GM18499 (cell line): ENCODE data around the gene LACC1.

Experiments
- ATAC-seq: cut with Tn5 transposase; IDR thresholded peaks from one replicate; pipeline ENCODE4 v1.9.1; 2021; ENCODE audit warnings: moderate number of reproducible peaks; ENCODE audit not compliant: insufficient read depth, unreplicated experiment

LACC1 gene

GRCh38 chr13:43881580-43881979, 1.9 kb downstream of the LACC1 start:
- ATAC-seq, result no peak

GRCh38 chr13:43883631-43884030, 3.9 kb downstream of the LACC1 start:
- no peak for ATAC-seq

GRCh38 chr13:43884222-43884621, 4.5 kb downstream of the LACC1 start:
- no peak for ATAC-seq

GRCh38 chr13:43894438-43894837, 14.7 kb downstream of the LACC1 start:
- no peak for ATAC-seq

GRCh38 chr13:43895940-43896339, 16.2 kb downstream of the LACC1 start:
- ATAC-seq, result no peak

- ATAC-seq, result no peak
These were observed 25.8 kb downstream of the LACC1 start for GRCh38 chr13:43905435-43906031.

- ATAC-seq, result no peak
These were observed 28.7 kb downstream of the LACC1 start for GRCh38 chr13:43908156-43909126.

GRCh38 chr13:43910856-43911255, 31.2 kb downstream of the LACC1 start:
- no peak for ATAC-seq

GRCh38 chr13:43911278-43911677, 31.6 kb downstream of the LACC1 start:
- ATAC-seq, result no peak

- no peak for ATAC-seq
These were observed 32.2 kb downstream of the LACC1 start for GRCh38 chr13:43911871-43912270.

GRCh38 chr13:43915451-43915850, 35.7 kb downstream of the LACC1 start:
- ATAC-seq, result no peak

GRCh38 chr13:43916828-43917227, 37.1 kb downstream of the LACC1 start:
- ATAC-seq, result no peak

- ATAC-seq, result no peak
These were observed 38.9 kb downstream of the LACC1 start for GRCh38 chr13:43918636-43919035.

GRCh38 chr13:43920965-43921674, 41.4 kb downstream of the LACC1 start:
- ATAC-seq, result no peak

- ATAC-seq, result peak; percentile 92
These were observed 45.0 kb downstream of the LACC1 start for GRCh38 chr13:43924549-43925245.

- no peak for ATAC-seq
These were observed 50.2 kb downstream of the LACC1 start for GRCh38 chr13:43929947-43930346.

GRCh38 chr13:43933378-43933777, 53.7 kb downstream of the LACC1 start:
- ATAC-seq, result peak; percentile 100

GRCh38 chr13:43934273-43934672, 54.6 kb downstream of the LACC1 start:
- no peak for ATAC-seq

GRCh38 chr13:43935878-43936277, 56.2 kb downstream of the LACC1 start:
- no peak for ATAC-seq

GRCh38 chr13:43936647-43937046, 56.9 kb downstream of the LACC1 start:
- ATAC-seq, result no peak
